Skeletal muscle tissue (tissue), 4 donors: ENCODE data around the gene HOPX. TPM values are rescaled to one million over a fixed set of nuclear protein-coding genes. Genes with fewer than 3 reads are reported as not detected.
"Not testable (repeated sequence)": the region's sequence is repeated elsewhere in the genome, so short reads cannot be mapped to it uniquely, and the experiment has no call there.

Source experiments
- H3K27ac ChIP-seq: one replicate; pipeline ENCODE4 v1.7.0; 2013; ENCODE audit warnings: mild to moderate bottlenecking, low read depth, low read length, inconsistent platforms
- H3K27me3 ChIP-seq, 3 donors: one replicate each; pipeline ENCODE4 v1.7.0; 2013; ENCODE audit warnings: low read length in 3 of 3; ENCODE audit not compliant: control insufficient read depth in 3 of 3, insufficient read depth in 3 of 3
- H3K36me3 ChIP-seq, 3 donors: one replicate each; pipeline ENCODE4 v1.7.0; 2013; ENCODE audit warnings: low read length in 3 of 3; ENCODE audit not compliant: control insufficient read depth in 3 of 3, insufficient read depth in 3 of 3
- H3K4me1 ChIP-seq, 3 donors: one replicate each; pipeline ENCODE4 v1.7.0; 2013; ENCODE audit warnings: low read length in 3 of 3, mild to moderate bottlenecking in 3 of 3; ENCODE audit not compliant: control insufficient read depth in 3 of 3, insufficient read depth in 3 of 3
- H3K4me3 ChIP-seq, 3 donors: one replicate each; pipeline ENCODE4 v1.7.0; 2013; ENCODE audit warnings: low read length in 3 of 3
- H3K9ac ChIP-seq, 3 donors: one replicate each; pipeline ENCODE4 v1.7.0; 2013; ENCODE audit warnings: low read length in 3 of 3, mild to moderate bottlenecking in 3 of 3, moderate library complexity in 2 of 3, low read depth in 1 of 3
- H3K9me3 ChIP-seq, 3 donors: one replicate each; pipeline ENCODE4 v1.7.0; 2013; ENCODE audit warnings: low read length in 3 of 3; ENCODE audit not compliant: control insufficient read depth in 3 of 3
- total RNA-seq: library from RNA; depleted of rRNA; stranded (reverse); fragments of >200 nt; gene quantifications from one replicate; pipeline ENCODE4 v1.2.3, GENCODE V29; 2014
- donor health status: Osteomylitis.

The HOPX gene
- total RNA-seq, 1 donor from 2014 or later: 15.7 TPM

- Histone ChIP-seq H3K9ac (no peak overlapping the region), H3K27ac (no peak overlapping the region), H3K36me3 (no peaks in the 10 kb centered on the region), H3K4me3 (no peak overlapping the region), H3K9me3 (no peaks in the 10 kb centered on the region), H3K4me1 (no peaks in the 10 kb centered on the region), H3K27me3 (peaks cover 0 to 5% (median 0%) of the 10 kb centered on the region in 3 donors)
Observed at GRCh38 chr4:56674984-56675383, 6.1 kb downstream of the HOPX start.

GRCh38 chr4:56671860-56672259 lies 9.2 kb downstream of the HOPX start:
- Histone ChIP-seq H3K4me3 (no peak overlapping the region), H3K9ac (no peak overlapping the region), H3K36me3 (peaks cover 0 to 4% (median 3%) of the 10 kb centered on the region in 3 donors), H3K27me3 (peaks cover 0 to 4% (median 0%) of the 10 kb centered on the region in 3 donors), H3K4me1 (no peaks in the 10 kb centered on the region), H3K9me3 (no peaks in the 10 kb centered on the region), H3K27ac (no peak overlapping the region)

GRCh38 chr4:56671373-56671772 lies 9.7 kb downstream of the HOPX start:
- H3K4me3 ChIP-seq: no peak overlapping the region
- H3K36me3 ChIP-seq: peaks cover 2 to 4% (median 3%) of the 10 kb centered on the region in 3 donors
- H3K9ac ChIP-seq: no peak overlapping the region
- no peak overlapping the region for H3K27ac ChIP-seq
- H3K27me3 ChIP-seq: no peaks in the 10 kb centered on the region
- H3K9me3 ChIP-seq: no peaks in the 10 kb centered on the region
- no peaks in the 10 kb centered on the region for H3K4me1 ChIP-seq

- H3K27ac ChIP-seq: no peak overlapping the region
- no peaks in the 10 kb centered on the region for H3K27me3 ChIP-seq
- H3K9ac ChIP-seq: no peak overlapping the region
- H3K4me3 ChIP-seq: no peak overlapping the region
- no peaks in the 10 kb centered on the region for H3K4me1 ChIP-seq
- peaks cover 18 to 22% (median 20%) of the 10 kb centered on the region in 3 donors for H3K36me3 ChIP-seq
- H3K9me3 ChIP-seq: no peaks in the 10 kb centered on the region
Observed at GRCh38 chr4:56668267-56668666, 12.8 kb downstream of the HOPX start.

GRCh38 chr4:56667396-56667795 lies 13.7 kb downstream of the HOPX start:
- H3K27me3 ChIP-seq, H3K4me1 ChIP-seq, H3K9me3 ChIP-seq, H3K27ac ChIP-seq, H3K9ac ChIP-seq, H3K4me3 ChIP-seq: not testable (repeated sequence)
- peaks cover 18 to 23% (median 23%) of the 10 kb centered on the region in 3 donors for H3K36me3 ChIP-seq

- peaks cover 18 to 23% (median 23%) of the 10 kb centered on the region in 3 donors for H3K36me3 ChIP-seq
- no peak overlapping the region for H3K27ac ChIP-seq
- no peaks in the 10 kb centered on the region for H3K4me1 ChIP-seq
- no peaks in the 10 kb centered on the region for H3K9me3 ChIP-seq
- no peak overlapping the region for H3K9ac ChIP-seq
- no peaks in the 10 kb centered on the region for H3K27me3 ChIP-seq
- no peak overlapping the region for H3K4me3 ChIP-seq
Observed at GRCh38 chr4:56666279-56666678, 14.8 kb downstream of the HOPX start.

- Histone ChIP-seq H3K27me3 (no peaks in the 10 kb centered on the region), H3K4me1 (no peaks in the 10 kb centered on the region), H3K4me3 (no peak overlapping the region), H3K9ac (no peak overlapping the region), H3K27ac (no peak overlapping the region), H3K9me3 (no peaks in the 10 kb centered on the region), H3K36me3 (peaks cover 18 to 23% (median 23%) of the 10 kb centered on the region in 3 donors)
Observed at GRCh38 chr4:56665781-56666180, 15.3 kb downstream of the HOPX start.

GRCh38 chr4:56662782-56663468 lies 18.2 kb downstream of the HOPX start:
- no peaks in the 10 kb centered on the region for H3K9me3 ChIP-seq
- H3K27ac ChIP-seq: no peak overlapping the region
- peaks cover 0 to 8% (median under 1%) of the 10 kb centered on the region in 3 donors for H3K4me1 ChIP-seq
- H3K36me3 ChIP-seq: peaks cover 18 to 21% (median 19%) of the 10 kb centered on the region in 3 donors
- H3K27me3 ChIP-seq: no peaks in the 10 kb centered on the region
- no peak overlapping the region for H3K4me3 ChIP-seq
- no peak overlapping the region for H3K9ac ChIP-seq

GRCh38 chr4:56659946-56660345 lies 21.1 kb downstream of the HOPX start:
- peak overlapping the region in 1 of 3 donors; percentile 54 for H3K9ac ChIP-seq
- peaks cover 16 to 27% (median 16%) of the 10 kb centered on the region in 3 donors for H3K4me1 ChIP-seq
- H3K9me3 ChIP-seq: no peaks in the 10 kb centered on the region
- peaks cover 3 to 9% (median 8%) of the 10 kb centered on the region in 3 donors for H3K36me3 ChIP-seq
- H3K27me3 ChIP-seq: no peaks in the 10 kb centered on the region
- H3K4me3 ChIP-seq: no peak overlapping the region
- H3K27ac ChIP-seq: no peak overlapping the region

GRCh38 chr4:56658528-56658927 lies 22.6 kb downstream of the HOPX start:
- peaks cover 0 to 4% (median 2%) of the 10 kb centered on the region in 3 donors for H3K36me3 ChIP-seq
- no peak overlapping the region for H3K27ac ChIP-seq
- no peaks in the 10 kb centered on the region for H3K27me3 ChIP-seq

More at GRCh38 chr4:56658528-56658927, 22.6 kb downstream of the HOPX start:
- H3K4me1 ChIP-seq: peaks cover 30 to 41% (median 30%) of the 10 kb centered on the region in 3 donors
- no peak overlapping the region for H3K9ac ChIP-seq
- H3K9me3 ChIP-seq: no peaks in the 10 kb centered on the region
- H3K4me3 ChIP-seq: no peak overlapping the region
